Coronary artery (tissue), 2 donors: ENCODE data around the gene MTM1.

Experiments
- DNase-seq: peaks from one replicate; pipeline ENCODE4 v3.0.0-alpha.2; 2017; ENCODE audit warnings: low spot score
- H3K27ac ChIP-seq, 2 donors: fragments of 200-600 bp; sonication (generic); one replicate each; pipeline ENCODE4 v1.5.1; 2016 to 2019
- H3K4me3 ChIP-seq: fragments of 200-600 bp; sonication (generic); 2 replicates; pipeline ENCODE4 v1.5.1; 2016; ENCODE audit warnings: mild to moderate bottlenecking, moderate library complexity
- TF ChIP-seq, protein P1 (sequence below): fragments of 200-600 bp; sonication (generic); IDR thresholded peaks from one replicate; pipeline ENCODE4 v1.5.1; 2019; ENCODE audit warnings: antibody characterized with exemption

Gene MTM1

GRCh38 chrX:150548684-150549083 is 19.7 kb upstream of the MTM1 start:
- DNase-seq = no peak
- TF ChIP-seq, protein P1, sequence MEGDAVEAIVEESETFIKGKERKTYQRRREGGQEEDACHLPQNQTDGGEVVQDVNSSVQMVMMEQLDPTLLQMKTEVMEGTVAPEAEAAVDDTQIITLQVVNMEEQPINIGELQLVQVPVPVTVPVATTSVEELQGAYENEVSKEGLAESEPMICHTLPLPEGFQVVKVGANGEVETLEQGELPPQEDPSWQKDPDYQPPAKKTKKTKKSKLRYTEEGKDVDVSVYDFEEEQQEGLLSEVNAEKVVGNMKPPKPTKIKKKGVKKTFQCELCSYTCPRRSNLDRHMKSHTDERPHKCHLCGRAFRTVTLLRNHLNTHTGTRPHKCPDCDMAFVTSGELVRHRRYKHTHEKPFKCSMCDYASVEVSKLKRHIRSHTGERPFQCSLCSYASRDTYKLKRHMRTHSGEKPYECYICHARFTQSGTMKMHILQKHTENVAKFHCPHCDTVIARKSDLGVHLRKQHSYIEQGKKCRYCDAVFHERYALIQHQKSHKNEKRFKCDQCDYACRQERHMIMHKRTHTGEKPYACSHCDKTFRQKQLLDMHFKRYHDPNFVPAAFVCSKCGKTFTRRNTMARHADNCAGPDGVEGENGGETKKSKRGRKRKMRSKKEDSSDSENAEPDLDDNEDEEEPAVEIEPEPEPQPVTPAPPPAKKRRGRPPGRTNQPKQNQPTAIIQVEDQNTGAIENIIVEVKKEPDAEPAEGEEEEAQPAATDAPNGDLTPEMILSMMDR = no peak
- peak overlapping the region in 1 of 2 donors; percentile 91 for H3K27ac ChIP-seq
- no peak overlapping the region for H3K4me3 ChIP-seq

DNA sequence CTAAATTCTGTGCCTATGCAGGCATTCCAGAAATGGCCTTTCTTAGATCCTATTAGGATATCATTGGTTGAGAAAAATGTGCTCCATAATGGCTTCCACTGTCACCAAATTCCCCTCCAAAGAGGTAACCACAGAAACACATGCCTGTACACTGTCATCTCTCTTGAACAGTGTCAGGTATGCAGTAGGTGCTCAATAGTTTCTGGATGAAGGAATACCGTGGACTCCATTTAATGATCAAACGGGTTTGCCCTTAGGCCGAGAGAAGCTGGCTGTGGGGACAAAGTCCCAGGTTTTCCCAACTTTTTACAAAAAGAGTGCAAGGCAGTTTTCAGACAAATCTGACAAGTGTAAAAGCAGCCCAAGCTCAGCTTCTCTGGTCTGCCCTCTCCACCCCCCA is 16.5 kb upstream of the MTM1 start:
- no peak overlapping the region for H3K27ac ChIP-seq
- no peak overlapping the region for H3K4me3 ChIP-seq
- DNase-seq = no peak
- TF ChIP-seq, protein P1 = no peak

DNA sequence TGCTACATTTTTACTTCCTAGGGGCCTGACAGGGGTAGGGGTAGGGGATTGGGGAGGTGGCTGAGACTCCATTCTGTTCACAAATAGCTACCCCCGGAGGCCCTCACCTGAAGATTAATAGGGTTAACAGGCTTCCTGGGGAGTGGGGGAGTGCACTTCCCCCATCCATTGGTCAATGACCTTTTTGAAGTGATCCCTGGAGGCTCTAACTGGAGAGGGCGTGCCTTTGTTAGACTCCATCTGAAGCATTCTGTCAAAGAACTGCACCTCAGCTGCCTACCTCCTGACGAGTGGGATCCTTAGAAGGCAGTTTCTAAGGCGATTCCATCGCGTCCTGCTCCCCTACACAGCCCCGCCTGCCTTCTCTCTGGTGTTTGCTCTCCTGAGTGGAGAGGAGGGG is 10.0 kb upstream of the MTM1 start:
- Histone ChIP-seq H3K27ac (no peak overlapping the region), H3K4me3 (no peak overlapping the region)
- no peak for DNase-seq
- TF ChIP-seq, protein P1 = no peak

DNA sequence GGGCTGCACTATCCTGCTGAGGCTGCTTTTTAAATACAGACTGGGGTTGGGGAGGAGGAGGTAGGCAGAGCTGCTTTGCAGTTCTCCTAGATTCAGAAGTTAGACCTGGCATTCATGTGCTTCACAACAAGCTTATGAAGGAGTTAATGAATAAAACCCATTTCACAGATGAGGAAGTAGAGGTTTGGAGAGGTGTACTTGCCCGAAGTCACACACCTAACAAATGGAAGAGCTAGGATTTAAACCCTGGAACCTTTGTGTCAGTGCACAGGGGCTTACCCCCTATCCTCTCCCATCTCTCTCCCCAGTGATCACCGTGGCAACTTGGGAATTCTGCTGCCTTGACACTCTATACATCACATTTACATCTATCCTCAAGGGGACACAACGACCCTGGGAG is 3.6 kb upstream of the MTM1 start:
- no peak for DNase-seq
- no peak overlapping the region for H3K4me3 ChIP-seq
- no peak overlapping the region for H3K27ac ChIP-seq
- TF ChIP-seq, protein P1 = no peak

DNA sequence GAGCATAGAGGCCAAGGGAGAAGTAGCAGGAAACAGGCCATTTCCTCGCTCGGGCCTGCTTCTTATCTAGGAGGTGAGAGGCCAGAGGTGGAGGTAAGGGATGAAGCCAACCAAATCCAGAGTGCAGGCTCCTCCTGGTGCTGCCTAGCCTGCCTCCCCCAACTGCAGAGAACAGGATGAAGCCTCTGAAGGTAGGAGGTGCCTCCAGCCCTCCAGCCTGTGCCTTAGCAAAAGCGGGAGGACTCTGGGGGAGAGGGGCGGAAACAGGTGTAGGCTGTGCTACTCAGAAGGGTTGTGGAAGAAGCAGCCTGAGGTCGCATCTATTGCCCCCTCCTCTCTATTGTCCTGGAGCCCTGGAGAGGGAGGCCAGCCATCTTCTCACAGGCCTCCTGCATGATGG is 2.9 kb upstream of the MTM1 start:
- H3K27ac ChIP-seq = no peak overlapping the region
- TF ChIP-seq, protein P1 = no peak
- DNase-seq = no peak
- no peak overlapping the region for H3K4me3 ChIP-seq

DNA sequence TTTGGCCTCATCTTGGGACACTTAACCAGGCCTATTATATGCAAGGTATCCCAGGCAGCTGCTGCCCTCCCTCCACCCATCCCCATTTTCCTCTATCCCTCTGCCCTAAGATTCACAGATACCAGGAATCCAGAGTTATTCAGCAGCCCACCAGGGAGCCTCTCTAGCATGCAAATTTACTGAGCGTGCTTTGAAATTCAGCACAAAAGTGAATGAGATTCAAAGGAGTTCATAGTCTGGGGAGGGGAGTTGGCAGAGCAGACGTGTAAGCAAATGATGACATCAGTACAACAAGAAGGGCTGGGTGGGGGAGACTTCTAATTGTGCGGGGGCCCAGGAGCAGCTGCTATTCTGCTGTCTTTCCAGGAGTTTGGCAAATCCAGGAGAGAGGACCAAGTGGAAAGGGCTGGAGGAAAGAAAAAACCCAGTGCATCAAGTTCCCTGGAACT is 1.7 kb upstream of the MTM1 start:
- TF ChIP-seq, protein P1 = no peak
- Histone ChIP-seq H3K4me3 (no peak overlapping the region), H3K27ac (no peak overlapping the region)
- no peak for DNase-seq

GRCh38 chrX:150567645-150568319 is 639 bp upstream of the MTM1 start:
- TF ChIP-seq, protein P1 = no peak
- no peak for DNase-seq
- Histone ChIP-seq H3K27ac (peak overlapping the region in 1 of 2 donors; percentile 64), H3K4me3 (peak overlapping the region; percentile 29)
